NCI-H345 (cell line): ENCODE measurements around the gene PHF5A.
A peak's percentile ranks its signal among the peaks of the same experiment; 100 is the strongest.
"Not testable (repeated sequence)": the region's sequence is repeated elsewhere in the genome, so short reads cannot be mapped to it uniquely, and the experiment has no call there.

Experiments
- DNase-seq: peaks from one replicate; lab custom pipeline; 2025; lab: John Stamatoyannopoulos, UW

Gene PHF5A

DNA sequence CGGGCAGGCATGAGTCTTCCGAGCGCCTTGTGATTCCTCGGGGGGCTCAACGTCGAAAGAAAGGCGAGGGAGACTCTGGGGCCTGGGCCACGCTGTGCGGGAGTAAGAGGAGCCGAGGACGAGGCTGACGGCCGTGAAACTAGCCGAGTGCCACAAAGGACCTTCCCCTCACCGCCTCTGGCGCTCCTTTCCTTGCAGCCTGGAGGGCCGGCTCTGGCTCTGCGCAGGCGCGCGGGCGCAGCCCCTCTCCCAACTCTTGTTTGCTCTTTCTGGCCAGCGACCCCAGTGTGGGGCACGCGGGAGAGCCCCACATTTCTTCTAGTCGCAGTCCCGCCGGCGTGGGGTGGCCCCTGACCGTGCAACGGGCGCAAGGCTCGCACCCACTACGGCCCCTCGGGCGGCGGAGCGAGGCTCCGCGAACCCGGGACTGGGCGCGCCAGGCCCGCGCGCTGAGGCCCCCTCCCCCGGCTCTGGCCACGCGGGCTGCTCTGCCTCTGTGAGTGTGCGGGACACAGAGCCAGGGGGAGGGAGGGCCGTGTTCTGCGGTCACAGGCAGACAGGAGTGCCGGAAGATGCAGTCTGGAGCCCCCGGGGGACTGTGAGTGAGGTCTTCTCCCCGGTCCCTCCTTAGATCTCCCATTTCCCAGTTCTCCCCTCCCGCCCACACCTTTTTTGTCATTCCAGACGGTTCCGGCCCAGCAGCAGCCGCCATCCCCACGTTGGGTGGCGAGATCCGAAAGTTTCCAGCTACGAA is 20.9 kb downstream of the PHF5A start:
- peak; percentile 61 for DNase-seq

DNA sequence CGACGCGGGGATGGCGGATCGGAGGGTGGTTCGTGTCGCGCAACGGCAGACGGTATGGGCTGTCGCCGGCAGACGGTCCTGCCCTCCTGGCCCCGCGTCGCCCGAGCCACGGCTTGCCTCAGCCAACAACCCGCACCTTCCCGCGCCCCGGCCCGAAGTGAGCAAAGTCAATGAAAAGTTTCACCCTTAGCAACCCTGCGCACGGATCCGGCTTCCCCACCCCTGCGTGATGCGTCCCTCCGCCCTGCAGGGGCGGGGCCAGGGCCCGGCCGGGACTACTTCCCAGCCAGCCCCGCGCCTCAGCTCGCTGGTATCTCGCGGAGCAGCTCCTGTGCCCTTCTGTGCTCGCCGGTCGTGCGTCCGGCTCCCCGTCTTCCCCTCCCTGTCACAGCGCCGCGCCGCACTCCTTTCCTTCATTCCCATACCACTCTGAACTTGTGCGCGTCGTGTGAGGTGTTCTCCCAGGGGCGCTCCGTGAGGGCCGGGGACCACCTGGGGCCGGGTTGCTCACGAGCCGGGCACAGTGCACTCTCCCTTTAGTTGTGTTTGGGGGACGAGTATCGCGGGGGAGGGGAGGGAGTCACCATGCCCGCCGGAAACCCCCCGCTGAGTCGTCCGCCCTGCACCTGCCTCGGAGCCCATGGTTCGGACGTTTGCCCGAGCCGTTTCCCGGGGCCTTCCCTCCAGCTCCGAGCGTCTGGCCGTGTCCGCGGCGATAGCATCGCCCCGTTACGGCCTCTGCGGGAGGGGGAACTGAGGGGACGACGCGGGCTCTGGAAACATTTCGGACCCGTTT is 21.7 kb downstream of the PHF5A start, which contains the start of gene TOB2:
Gene TOB2, minus strand, starts transcription at position 163 of the 796 bp plus-strand sequence. CDS start 9,456 bp downstream, outside the sequence.
- DNase-seq: peak; percentile 93

DNA sequence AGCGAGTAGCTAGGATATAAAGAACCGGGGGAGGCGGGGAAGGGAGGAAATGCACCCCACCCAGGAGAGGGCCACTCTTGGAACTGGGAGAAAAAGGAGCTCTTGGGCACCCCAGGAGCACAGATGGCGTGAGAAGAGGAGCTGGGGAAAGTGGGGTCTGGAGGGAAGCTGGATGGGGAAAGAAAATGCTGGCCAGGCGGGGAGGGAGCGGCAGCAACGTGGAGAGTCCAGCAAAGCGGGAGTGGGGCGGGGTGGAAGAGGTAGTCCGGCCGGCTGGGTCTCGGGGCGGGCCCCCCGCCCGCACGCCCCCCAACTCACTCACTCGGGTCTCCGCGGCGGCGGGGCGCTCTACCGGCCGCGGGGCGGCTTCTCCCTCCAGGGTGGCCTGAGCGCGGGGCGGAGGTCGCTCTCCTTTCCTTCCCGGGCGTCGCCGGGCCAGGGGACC is 22.4 kb downstream of the PHF5A start:
- no peak for DNase-seq

DNA sequence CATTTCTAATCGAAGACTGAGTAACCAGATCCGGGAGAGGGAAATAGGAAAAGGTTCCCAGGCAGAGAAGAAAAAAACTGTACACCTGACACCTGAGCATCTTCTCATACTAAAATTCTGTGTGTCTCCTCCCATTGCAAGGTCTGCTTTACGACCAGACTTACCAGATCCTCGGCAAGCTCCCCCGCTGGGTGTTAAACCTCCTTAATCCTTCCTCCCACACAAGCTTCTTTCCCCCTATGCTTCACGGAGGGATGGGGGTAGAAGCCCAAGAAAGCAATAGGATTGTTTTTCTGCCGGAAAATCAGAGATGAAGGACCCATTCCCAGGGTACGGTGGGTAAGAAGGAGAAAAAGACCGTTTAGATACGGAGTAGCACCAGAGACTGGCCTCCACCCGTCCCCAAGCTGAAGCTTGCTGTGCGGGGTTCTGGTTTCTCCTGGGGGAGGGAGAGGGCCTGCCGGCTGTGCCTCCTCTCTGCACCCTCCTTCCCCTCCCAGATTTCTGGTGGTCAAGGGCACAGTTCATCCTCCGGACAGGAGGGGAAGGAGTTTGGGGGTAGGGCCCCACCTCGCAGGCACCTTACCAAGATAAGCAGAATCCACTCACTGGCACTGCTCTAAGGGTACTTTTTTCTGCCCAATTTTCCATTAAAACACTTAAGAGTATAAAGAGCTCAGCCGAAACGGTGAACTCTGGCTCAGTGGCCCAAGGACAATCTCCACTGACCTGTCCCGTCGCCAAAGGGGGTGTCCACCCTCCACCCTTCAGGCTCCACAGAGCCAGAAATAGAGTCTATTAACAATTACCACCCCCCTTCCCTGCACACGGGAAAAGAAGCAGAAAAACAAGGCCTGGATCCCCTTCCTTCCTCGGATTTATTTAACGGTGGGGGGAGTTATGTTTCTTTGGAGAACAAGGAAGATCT is 23.1 kb downstream of the PHF5A start:
- no peak for DNase-seq

DNA sequence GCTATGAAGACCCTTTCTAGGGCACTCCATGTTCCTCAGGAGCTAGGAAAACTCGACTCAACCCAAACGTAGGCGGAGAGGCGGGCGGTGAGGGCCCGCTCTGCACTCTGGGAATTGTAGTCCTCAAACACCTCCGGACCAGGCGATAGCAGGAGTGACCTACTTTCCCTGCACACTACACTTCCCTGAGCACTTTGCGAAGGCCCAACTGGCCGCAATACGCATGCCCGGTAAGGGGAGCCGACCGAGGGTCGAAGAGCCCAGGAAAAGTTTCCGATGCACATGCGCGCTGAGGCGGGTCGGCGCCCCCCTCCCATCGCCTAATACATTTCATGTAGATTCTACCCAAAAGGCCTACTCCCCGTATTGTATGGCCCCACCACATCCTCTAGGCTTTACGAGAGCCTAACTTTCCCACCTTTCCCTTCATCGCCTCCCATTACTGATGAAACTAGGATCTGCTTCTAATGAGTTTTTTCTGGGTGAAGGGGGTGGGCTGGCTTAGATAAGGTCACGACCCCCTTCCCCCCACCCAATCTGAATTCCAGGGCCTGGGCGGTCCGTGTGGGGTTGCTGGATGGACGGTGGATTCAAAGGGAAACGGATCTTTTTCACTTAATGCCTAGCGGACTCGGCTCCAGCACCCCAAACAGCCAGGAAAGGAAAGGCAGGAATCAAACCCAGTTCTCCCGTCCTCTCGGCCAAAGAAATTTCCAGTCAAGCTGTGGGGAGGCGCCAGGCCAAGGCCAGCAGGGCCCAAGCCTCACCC is 23.9 kb downstream of the PHF5A start:
- no peak for DNase-seq

DNA sequence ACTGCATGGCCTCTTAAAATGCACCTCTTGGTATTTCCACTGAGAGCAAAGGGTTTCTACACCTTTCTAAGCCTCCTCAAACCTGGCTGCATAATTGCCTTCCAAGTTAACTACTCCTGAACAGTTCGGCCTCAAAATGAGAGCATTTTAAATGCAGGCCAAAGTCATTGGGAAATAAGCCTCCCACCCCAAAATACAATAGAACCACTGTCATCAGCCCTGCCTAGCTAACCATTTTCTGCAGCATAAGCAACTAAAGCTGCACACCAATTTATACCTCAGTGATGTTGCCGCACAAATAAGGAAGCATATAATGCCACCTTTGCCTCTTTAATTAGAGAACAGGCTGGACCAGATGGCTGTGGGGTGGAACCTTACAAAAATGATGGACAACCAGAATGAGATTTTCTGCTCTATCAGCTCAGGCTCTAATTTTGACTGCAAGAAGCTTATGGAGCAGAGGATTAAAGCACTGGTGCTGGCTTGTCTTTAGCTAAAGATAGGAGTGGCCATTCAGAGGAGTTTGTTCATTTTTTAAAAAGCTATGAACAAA is 26.2 kb downstream of the PHF5A start:
- no peak for DNase-seq

DNA sequence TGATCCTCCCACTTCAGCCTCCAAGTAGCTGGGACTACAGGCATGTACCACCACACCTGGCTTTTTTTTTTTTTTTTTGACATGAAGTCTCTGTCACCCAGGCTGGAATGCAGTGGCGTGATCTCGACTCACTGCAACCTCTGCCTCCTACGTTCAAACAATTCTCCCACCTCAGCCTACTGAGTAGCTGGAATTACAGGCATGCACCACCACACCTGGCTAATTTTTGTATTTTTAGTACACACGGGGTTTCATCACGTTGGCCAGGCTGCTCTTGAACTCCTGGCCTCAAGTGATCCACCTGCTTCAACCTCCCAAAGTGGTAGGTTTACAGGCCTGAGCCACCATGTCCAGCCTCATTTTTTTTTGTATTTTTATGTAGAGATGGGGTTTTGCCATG is 28.0 kb downstream of the PHF5A start:
- not testable (repeated sequence) for DNase-seq

DNA sequence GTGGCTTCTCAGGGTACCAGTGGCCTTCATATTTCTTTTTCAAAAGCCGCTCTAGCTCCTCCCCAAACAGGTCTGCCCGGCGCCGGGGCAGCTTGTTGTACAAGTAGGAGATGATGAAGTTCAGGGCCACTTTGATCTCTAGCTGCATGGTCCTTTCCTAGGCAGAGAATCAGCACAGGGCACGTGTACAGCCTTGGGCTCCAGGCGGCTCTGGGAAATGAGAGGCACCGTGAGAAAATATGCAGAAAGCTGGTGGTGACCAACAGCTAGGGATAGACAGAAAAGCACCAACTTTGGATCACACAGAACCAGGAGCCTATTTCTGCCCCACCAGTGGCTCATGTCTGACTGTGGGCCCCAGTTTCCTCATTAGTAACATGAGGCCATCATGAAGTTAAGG is 31.3 kb downstream of the PHF5A start:
- DNase-seq: no peak

DNA sequence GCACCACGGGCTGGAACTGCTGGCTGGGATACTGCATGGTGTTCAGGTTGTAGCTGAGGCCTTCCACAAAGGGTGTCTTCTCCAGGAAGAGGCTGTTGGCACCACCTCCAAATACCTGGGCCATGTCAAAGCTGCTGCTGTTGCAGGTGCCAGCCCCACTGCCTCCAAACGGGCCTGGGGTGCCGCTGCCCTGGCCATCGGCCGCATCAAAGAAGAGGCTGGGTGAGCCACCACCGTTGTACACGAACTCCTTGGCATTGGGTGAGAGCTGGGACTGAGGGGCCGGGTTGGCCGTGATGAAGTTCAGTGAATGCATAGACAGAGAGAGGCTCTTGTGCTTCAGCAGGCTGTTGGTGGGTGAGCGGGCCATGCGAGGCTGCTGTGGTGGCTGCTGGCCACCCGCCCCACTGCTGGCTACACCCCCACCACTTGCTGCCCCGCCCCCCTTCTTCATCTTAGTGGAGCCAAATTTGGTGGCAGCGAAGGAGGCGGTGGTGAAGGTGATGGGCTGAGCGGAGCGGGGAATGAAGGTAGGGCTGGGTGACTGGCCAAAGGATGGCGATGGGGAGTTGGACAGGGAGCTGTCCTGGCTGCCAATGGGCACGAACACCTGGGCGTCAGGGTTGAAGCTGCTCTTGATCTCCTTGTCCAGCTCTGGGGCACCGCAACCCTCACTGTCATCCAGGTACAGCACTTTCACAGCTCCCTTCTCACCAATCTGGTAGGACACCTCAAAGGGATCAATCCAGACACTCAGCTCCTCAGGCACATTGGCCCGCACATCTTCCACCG is 32.0 kb downstream of the PHF5A start:
- DNase-seq: no peak

DNA sequence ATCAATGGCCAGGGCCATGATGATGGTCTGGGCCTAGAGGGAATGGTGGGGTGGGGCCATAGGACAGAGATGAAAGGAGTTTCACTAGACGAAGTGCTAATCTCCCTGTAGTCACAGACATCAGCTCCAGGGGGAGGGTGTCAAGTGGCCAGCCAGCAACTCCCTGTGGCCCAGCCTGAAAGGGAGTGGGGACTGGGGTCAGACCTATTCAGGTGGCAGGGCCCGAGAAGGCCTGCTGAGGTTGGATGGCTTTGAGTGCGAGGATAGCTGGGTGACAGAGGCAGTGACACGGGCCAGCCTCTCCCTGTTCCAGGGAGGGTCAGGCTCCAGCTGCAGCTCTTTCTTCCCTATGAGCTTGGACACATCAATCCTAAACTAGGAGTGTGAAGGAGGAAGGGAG is 32.9 kb downstream of the PHF5A start:
- no peak for DNase-seq

DNA sequence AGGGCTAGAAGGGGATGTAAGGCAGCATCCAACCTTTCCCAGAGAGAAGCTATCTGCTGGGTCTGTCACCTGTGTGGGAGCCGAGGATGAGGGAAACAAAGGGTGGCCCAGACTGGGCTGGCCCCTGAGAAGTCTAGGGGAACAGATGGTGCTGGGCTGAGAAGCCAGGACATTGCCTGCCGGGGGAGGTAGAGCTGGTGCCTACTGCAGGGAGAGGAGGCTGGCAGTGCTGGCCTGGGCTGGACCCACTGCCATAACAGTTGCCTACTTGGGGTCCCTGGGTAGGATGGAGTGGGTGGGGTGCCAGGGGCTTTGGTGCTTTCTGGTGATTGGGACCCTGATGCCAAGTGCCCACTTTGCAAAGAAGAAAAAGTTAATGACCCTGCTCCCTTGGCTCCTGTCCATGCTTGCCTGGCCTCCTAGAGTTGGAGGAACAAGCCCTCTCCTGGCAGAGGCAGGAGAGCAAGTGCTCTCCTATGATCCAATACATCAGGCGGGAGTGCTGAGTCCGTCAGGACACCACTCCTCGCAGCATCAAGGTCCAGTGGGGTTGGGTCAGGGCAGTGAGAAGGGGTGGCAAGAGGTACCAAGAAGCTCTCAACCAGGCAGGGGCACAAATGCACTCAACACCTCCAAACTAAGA is 34.0 kb downstream of the PHF5A start:
- DNase-seq: not testable (repeated sequence)

DNA sequence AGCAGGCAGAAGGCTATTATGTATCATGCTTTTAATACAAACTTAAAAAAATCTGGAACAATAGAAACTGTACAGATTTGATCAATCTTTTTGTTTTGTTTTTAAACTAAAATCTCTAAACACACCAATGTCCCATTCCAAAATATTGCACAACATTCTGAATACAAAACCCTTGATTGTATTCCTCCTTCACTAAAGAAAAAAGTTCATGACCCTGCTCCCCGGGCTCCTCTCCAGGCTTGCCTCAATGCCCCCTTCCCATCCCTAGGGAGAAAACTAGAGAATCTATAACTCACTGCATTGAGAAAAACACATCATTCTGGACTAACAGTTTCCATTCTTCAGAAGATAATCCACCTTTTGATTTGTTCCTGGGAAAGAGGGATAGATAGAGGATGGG is 35.0 kb downstream of the PHF5A start:
- not testable (repeated sequence) for DNase-seq

DNA sequence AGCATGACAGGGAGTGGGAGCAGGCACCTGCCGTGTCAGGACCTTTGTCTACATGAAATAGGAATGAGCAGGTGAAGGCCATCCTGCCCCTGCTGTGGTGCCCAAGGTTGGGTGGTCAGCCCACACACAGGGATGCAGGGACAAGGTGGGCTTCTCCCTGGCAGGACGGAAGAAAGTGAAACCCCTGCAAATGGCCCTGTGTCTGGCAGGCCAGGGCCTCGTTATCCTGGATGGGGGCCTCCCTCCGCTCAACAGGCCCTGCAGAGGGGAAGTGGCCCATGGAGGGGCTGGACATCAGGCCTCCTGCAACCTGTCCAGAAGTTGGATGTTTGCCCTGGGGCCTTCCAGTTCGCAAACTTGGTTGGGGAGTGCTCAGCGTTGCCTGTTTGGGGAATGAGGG is 36.8 kb downstream of the PHF5A start:
- no peak for DNase-seq

DNA sequence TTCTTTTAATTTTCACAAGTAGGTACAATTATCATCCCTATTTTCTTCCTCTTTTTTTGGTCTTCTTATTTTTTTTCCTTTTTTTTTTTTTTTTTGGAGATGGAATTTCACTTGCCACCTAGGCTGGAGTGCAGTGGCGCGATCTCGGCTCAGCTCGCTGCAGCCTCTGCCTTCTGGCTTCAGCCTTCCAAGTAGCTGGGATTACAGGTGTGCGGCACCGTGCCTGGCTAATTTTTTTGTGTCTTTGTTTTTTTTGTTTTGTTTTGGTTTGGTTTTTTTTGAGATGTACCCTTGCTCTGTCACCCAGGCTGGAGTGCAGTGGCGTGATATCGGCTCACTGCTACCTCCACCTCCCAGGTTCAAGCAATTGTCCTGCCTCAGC is 38.5 kb downstream of the PHF5A start:
- DNase-seq: no peak

DNA sequence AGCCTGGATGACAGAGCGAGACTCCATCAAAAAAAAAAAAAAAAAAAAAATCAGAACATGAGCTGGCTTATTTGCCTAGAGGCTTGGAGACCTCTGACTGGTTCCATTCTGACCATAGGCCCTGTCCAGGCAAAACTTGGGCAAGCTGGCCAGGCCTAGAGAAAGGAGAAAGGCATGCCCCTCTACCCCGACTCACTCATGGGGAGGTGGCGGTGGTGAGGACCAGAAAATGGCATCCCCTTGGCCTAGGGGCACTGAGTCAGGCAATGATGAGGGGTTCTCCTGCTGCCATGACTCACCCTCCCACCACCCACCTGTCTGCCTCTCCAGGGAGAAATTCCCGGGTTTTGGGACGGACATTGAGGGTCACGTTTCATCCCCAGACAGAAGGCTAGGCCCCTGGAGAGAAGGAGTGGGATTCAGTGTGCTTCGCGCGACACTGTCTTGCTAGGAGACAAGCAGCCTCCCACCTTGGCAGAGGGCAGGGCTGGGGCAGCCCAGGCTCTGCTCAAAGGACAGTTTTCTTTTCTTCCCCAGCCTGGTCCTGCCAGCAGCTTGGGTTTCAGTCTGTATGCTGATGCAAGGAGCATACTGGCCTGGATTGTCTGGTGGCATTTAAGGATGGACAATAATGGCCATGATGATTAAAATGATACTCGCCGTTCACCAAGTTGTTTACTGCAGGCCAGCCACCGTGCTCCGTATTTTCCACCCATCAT is 39.1 kb downstream of the PHF5A start:
- DNase-seq: no peak

DNA sequence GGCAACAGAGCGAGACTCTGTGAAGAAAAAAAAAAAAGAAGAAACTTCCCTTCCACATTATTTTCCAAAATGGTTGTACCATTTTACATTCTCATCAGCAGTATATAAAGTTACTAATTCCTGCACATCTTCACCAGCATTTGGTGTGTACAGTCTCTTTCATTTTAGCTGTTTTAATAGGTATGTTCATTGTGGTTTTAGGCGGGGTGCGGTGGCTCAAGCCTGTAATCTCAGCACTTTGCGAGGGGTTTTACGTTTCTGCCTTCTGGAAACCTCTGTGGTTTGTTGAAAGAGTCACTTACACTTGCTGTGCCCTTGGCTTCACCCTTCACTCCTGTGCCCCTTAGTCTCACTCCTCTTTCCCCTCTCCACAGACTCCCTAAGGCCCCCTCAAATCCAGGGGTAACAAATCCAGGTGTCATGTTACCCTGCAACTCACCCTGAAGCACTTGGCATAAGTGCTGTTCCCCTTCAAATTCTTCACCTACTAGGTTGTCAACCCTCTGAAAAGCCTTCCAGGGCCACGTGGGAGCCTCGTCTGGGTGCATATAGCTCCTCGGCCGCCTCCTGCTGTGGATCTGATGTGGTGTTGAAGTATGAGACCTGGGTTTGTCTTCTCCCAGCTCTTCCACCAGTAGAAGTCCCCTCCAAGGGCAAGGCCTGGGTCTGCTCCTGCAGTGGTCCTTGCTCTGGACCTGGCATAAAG is 42.7 kb downstream of the PHF5A start:
- no peak for DNase-seq

DNA sequence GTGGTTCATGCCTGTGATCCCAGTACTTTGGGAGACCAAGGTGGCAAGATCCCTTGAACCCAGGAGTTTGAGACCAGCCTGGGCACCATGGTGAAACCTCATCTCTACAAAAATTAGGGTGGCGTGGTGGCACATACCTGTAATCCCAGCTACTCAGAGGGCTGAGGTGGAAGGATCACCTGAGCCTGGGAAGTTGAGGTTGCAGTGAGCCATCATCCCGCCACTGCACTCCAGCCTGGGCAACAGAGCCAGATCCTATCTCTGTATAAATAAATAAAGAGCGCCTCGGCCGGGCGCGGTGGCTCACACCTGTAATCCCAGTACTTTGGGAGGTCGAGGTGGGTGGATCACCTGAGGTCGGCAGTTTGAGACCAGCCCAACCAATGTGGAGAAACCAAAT is 49.8 kb downstream of the PHF5A start:
- DNase-seq: no peak

DNA sequence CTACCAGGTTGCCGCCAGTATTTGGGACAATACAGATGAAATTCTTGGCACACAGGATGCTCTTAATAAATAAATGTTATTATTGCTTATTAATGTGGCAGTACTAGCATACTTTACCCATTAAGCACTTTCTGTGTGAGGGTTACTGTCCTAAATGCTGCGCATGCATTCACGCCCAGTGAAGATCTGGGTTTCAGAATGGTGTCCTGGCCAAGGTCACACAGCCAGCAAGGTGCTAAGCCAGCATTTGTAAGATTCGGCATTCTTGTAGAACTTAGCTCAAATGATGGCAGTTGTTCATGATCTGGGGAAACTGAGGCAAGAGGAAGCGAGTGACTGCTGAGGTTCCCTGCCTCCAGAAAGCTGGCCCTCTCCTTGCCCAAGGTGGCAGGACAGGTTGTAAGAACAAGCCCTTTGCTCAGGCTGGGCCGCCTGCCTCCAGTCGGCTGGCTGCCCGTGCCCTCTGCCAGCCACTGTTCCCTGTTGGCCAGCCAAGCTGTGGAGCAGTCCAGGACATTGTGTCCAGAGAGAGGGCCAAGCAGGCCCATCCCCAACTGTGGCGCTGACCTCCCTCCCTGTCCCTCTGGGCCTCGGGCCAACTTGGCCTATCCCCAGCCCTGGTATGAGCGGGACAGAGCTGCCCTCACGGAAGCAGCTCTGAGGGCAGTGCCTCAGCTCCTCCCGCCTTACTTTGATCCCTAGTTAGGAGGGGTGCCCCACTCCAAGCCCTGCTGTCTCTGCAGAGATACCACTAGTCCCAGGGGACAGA is 50.7 kb downstream of the PHF5A start:
- no peak for DNase-seq
